WTC11 (cell line): ENCODE data around the gene RUVBL2.
"Not testable (repeated sequence)": the region's sequence is repeated elsewhere in the genome, so short reads cannot be mapped to it uniquely, and the experiment has no call there.

Experiments used
- CBFB ChIP-seq: sonication (generic); formaldehyde crosslinking; IDR thresholded peaks from 2 replicates; pipeline ENCODE4 v1.8.1; 2022; ENCODE audit warnings: mild to moderate bottlenecking, low read depth, missing genetic modification reagents
- CDX4 ChIP-seq: fragments of 250-450 bp; sonication (Bioruptor Pico); IDR thresholded peaks from 2 replicates; pipeline ENCODE4 v1.9.0; 2021; ENCODE audit warnings: moderate library complexity, mild to moderate bottlenecking, inconsistent platforms, borderline replicate concordance
- CTCF ChIP-seq: fragments of 200-600 bp; IDR thresholded peaks from 2 replicates; pipeline ENCODE4 v1.8.0; 2022; ENCODE audit warnings: antibody characterized with exemption
- FOXJ3 ChIP-seq: sonication (generic); formaldehyde crosslinking; IDR thresholded peaks from 2 replicates; pipeline ENCODE4 v1.9.0; 2021; ENCODE audit warnings: missing genetic modification reagents, mild to moderate bottlenecking, borderline replicate concordance
- FOXK1 ChIP-seq: sonication (generic); formaldehyde crosslinking; IDR thresholded peaks from 2 replicates; pipeline ENCODE4 v1.8.0; 2022; ENCODE audit warnings: mild to moderate bottlenecking, moderate library complexity, missing genetic modification reagents
- GRHL2 ChIP-seq: fragments of 250-450 bp; sonication (Bioruptor Pico); IDR thresholded peaks from 2 replicates; pipeline ENCODE4 v1.8.0; 2022; ENCODE audit warnings: mild to moderate bottlenecking, moderate library complexity; ENCODE audit not compliant: insufficient replicate concordance, severe bottlenecking
- GTF2I ChIP-seq: fragments of 250-450 bp; sonication (Bioruptor Pico); conservative IDR thresholded peaks from 2 replicates; pipeline ENCODE4 v1.4.0; 2021; ENCODE audit warnings: mild to moderate bottlenecking
- MAX ChIP-seq: sonication (generic); formaldehyde crosslinking; IDR thresholded peaks from 2 replicates; pipeline ENCODE4 v1.8.0; 2022; ENCODE audit warnings: mild to moderate bottlenecking, missing genetic modification reagents
- NR2C2 ChIP-seq: sonication (generic); formaldehyde crosslinking; IDR thresholded peaks from 2 replicates; pipeline ENCODE4 v1.8.0; 2022; ENCODE audit warnings: mild to moderate bottlenecking, missing genetic modification reagents
- NR3C1 ChIP-seq: sonication (generic); formaldehyde crosslinking; conservative IDR thresholded peaks from 2 replicates; pipeline ENCODE4 v1.8.1; 2023; ENCODE audit warnings: low read depth, mild to moderate bottlenecking, missing genetic modification reagents
- SMAD3 ChIP-seq: sonication (generic); formaldehyde crosslinking; IDR thresholded peaks from 2 replicates; pipeline ENCODE4 v1.8.0; 2022; ENCODE audit warnings: missing genetic modification reagents, mild to moderate bottlenecking, borderline replicate concordance
- SP1 ChIP-seq: sonication (generic); formaldehyde crosslinking; conservative IDR thresholded peaks from 2 replicates; pipeline ENCODE4 v1.8.1; 2022; ENCODE audit warnings: missing genetic modification reagents
- TF ChIP-seq, protein P1 (sequence below): sonication (generic); formaldehyde crosslinking; IDR thresholded peaks from 2 replicates; pipeline ENCODE4 v1.8.0; 2022; ENCODE audit warnings: mild to moderate bottlenecking, missing genetic modification reagents

DNA sequence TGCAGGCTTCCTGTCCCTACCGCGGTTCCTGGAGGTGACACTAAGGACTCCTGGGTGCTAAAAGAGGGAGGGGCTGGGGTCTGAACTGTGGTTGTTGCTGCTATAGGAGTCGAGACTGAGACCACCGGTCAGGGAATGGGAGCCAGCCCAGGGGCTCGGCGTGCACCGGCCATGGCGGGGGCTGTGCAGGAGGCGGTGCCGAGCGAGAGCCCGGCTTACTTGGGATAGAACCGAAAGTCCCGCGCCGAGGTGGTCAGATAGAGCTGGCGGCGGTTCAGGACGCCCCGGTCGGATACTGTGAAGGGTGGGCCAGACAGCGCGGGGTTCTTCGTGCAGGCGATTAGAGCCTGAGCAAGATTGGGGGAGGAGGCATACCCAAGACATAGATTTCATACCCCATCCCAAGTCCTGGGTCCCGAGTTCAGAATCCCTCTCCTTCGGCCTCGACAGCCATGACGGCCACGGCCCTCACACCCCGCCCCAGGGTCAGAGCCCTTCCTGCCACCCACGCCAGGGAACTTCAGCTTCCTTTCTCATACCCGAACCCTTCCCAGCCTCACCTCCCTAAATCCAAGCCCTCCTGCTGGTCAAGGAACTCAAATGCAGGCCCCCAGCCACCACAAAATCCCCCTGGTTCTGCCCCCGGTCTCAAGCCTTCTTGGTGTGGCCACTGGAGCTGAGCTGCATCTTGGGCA, 63.4 kb downstream of the RUVBL2 start:
- TF ChIP-seq CTCF; CBFB; SP1; MAX (CRISPR knock-in tag); GRHL2 (CRISPR knock-in tag); NR3C1 (CRISPR knock-in tag); CDX4 (CRISPR knock-in tag); FOXJ3 (CRISPR knock-in tag); GTF2I (CRISPR knock-in tag); SMAD3 (CRISPR knock-in tag); FOXK1 (CRISPR knock-in tag); NR2C2: not testable (repeated sequence)
- TF ChIP-seq, protein P1, sequence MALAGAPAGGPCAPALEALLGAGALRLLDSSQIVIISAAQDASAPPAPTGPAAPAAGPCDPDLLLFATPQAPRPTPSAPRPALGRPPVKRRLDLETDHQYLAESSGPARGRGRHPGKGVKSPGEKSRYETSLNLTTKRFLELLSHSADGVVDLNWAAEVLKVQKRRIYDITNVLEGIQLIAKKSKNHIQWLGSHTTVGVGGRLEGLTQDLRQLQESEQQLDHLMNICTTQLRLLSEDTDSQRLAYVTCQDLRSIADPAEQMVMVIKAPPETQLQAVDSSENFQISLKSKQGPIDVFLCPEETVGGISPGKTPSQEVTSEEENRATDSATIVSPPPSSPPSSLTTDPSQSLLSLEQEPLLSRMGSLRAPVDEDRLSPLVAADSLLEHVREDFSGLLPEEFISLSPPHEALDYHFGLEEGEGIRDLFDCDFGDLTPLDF (CRISPR knock-in tag) = not testable (repeated sequence)
